SK-N-MC (cell line): ENCODE results near the gene FGF14.

ENCODE experiments used
- EZH2 ChIP-seq: fragments of 200-600 bp; sonication (generic); IDR thresholded peaks from one replicate; pipeline ENCODE4 v1.6.1; 2017; ENCODE audit warnings: antibody characterized with exemption
- POLR2AphosphoS5 ChIP-seq: IDR thresholded peaks from 2 replicates; pipeline ENCODE4 v1.6.1; 2012; ENCODE audit warnings: mild to moderate bottlenecking, low read depth, low read length, borderline replicate concordance

DNA sequence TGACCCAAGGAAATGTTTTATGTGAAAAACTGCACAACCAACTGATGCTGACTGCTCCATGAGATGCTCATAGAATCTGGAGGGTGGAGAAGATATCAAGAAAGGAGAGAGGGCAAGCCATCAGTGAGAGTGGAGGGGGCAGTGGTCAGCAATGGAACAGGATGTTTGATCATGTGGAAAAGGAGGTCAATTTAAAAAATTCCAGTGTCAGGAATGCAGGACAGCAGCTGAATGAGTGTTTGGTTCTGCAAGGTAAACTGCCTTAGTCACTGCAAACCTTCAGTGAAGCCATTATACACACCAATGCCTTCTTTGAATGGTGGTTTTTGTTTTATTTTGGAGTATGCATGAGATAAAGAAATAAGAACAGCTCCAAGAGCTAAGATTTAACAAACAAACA lies 121.5 kb downstream of the FGF14 start:
- TF ChIP-seq EZH2 (no peak), POLR2AphosphoS5 (no peak)
